Measurements from ENCODE around the gene ADGRF1.
"Not testable (repeated sequence)": the region's sequence is repeated elsewhere in the genome, so short reads cannot be mapped to it uniquely, and the experiment has no call there.

Gene ADGRF1

DNA sequence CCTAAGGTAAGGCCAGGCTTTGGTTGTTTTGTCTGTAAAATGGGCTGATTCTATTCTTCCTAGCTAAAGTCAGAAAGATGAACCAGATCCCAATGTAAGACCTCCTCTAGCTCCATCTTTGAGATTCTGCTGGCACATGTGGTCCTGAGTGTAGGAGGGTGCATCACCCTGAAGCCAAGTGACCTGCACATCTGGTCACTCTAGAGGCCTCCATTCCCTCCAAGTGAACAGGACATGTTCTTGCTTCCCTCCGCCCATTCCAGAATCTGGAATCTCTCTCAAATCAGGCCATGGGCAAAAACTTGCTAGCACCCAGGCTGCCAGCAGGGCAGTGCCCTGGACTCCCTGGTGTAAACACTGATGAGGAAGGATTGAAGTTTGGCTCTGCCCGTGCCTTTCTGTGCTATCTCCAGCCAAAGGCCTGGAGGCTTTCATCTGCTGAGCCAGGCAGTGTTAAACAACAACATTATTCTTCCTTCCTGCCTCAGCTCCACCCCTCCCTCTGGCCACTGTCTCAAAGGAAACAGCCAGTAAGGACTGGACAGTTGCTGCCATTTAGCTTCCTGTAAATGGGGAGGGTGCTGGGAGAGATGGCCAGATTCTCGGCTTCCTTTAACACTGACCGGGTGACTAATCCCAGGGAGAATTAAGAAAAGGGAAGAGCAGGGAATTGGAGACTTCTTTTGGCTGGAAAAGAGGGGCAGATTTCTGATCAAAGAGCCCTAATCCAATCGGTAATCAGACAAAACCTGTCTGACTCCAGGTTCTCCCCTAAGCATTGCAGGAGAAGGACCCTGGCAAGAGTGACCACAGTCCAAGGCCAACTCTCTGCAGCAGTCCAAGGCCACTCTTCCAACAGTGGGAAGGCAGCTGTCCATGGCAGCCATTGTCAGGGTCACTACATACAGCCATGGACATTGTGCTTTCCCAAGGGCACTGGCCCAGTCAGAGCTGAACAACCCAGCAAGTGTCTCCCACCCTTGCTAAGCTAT is 19.5 kb upstream of the ADGRF1 start:
- Histone ChIP-seq H3K9ac (ENCODE audit: low read length) (no peak overlapping the region), H3K27me3 (ENCODE audit: control insufficient read depth, insufficient read depth, low read length) (no peaks in the 10 kb centered on the region), H3K4me3 (ENCODE audit: low read depth, low read length) (no peak overlapping the region), H3K36me3 (ENCODE audit: control insufficient read depth, insufficient read depth, low read length) (no peaks in the 10 kb centered on the region), H3K9me3 (ENCODE audit: control insufficient read depth, insufficient read depth, low read depth, low read length) (peaks cover 9% of the 10 kb centered on the region; the same call in 1 of the 2 replicates), H3K27ac (ENCODE audit: low read depth, low read length) (no peak overlapping the region), H3K4me1 (ENCODE audit: control insufficient read depth, insufficient read depth, low read length) (no peaks in the 10 kb centered on the region)

DNA sequence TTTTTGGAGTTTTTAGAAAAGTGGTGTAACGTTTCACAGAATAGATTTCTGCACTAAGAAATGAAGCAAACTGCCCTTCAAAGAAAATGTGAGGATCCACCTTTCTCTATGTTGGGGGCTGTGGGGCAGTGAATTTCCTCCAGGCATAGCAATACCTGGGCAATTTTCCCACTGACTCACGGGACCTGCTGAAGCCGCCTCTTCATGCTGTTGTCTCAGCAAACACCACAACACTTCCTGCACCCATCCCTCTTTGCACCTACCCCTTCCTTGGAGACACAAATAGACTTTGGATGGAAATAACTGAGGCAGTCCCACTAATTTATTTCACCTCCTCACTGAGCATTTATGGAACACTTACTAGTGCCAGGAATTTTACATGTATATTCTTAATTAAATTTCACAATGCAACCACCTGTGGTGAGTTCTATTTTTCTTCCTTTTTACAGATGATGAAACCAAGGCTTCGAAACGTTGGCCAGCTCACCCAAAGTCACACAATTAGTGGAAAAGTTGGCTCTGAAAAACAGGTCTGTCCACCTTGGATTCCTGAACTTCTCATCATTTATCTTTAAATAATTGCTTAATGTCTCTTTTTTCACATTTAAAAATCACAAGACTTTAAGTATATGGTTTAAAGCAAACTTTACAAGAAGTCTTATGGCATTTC is 17.2 kb upstream of the ADGRF1 start:
- H3K27me3 ChIP-seq (ENCODE audit: control insufficient read depth, insufficient read depth, low read length) = no peaks in the 10 kb centered on the region
- H3K36me3 ChIP-seq (ENCODE audit: control insufficient read depth, insufficient read depth, low read length) = no peaks in the 10 kb centered on the region
- no peak overlapping the region for H3K9ac ChIP-seq (ENCODE audit: low read length)
- no peaks in the 10 kb centered on the region for H3K9me3 ChIP-seq (ENCODE audit: control insufficient read depth, insufficient read depth, low read depth, low read length)
- no peaks in the 10 kb centered on the region for H3K4me1 ChIP-seq (ENCODE audit: control insufficient read depth, insufficient read depth, low read length)
- H3K4me3 ChIP-seq (ENCODE audit: low read depth, low read length) = no peak overlapping the region
- no peak overlapping the region for H3K27ac ChIP-seq (ENCODE audit: low read depth, low read length)

DNA sequence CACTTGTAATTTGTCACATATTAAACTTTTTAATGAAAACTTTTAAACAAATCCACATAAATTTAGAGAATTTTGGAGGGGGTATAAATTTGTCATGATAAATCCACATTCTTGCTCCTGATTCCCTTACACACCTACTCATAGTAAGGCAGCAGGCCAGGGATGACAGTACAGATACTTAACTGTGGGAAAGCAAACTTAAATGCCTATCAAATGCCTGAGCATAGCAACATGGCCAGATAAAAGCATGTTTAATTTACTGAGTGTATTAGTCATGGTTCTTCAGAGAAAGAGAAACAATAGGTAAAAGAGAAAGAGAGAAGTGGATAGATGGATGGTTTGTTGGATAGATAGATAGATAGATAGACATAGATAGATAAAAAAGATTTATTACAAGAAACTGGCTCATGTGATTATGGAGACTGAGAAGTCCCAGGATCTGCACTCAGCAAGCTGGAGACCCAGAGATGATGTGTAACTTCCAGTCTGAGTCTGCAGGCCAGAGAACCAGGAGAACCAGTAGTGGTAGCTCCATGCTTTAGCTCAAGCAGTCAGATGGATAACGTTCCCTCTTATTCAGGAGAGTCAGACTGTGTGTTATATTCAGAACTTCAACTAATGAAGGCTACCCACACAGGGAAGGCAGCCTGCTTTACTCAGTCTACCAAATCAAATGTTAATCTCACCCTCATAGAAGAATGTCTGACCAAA is 15.9 kb upstream of the ADGRF1 start:
- no peaks in the 10 kb centered on the region for H3K9me3 ChIP-seq (ENCODE audit: control insufficient read depth, insufficient read depth, low read depth, low read length)
- H3K9ac ChIP-seq (ENCODE audit: low read length) = no peak overlapping the region
- H3K27ac ChIP-seq (ENCODE audit: low read depth, low read length) = no peak overlapping the region
- H3K36me3 ChIP-seq (ENCODE audit: control insufficient read depth, insufficient read depth, low read length) = no peaks in the 10 kb centered on the region
- no peak overlapping the region for H3K4me3 ChIP-seq (ENCODE audit: low read depth, low read length)
- H3K27me3 ChIP-seq (ENCODE audit: control insufficient read depth, insufficient read depth, low read length) = no peaks in the 10 kb centered on the region
- no peaks in the 10 kb centered on the region for H3K4me1 ChIP-seq (ENCODE audit: control insufficient read depth, insufficient read depth, low read length)

DNA sequence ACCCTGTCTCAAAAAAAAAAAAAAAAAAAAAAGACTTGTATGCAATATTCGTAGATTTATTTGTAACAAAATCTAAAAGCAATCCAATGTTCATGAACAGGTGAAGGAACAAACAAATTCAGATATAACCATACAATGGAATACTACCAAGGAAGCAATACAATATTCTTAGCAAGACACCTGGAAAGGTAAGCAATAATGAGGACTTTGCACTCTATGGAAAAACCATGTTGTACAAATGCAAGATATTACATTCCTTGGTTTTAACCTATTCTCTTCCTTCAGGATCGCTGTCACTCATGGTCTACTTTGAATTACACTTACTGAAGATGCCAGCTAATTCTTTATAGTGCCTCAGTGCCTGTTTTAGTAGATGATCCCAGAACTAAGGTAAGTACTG is 14.7 kb upstream of the ADGRF1 start:
- Histone ChIP-seq H3K27me3 (ENCODE audit: control insufficient read depth, insufficient read depth, low read length) (no peaks in the 10 kb centered on the region), H3K36me3 (ENCODE audit: control insufficient read depth, insufficient read depth, low read length) (no peaks in the 10 kb centered on the region), H3K4me1 (ENCODE audit: control insufficient read depth, insufficient read depth, low read length) (no peaks in the 10 kb centered on the region), H3K27ac (ENCODE audit: low read depth, low read length) (no peak overlapping the region), H3K9me3 (ENCODE audit: control insufficient read depth, insufficient read depth, low read depth, low read length) (no peaks in the 10 kb centered on the region), H3K4me3 (ENCODE audit: low read depth, low read length) (no peak overlapping the region), H3K9ac (ENCODE audit: low read length) (no peak overlapping the region)

DNA sequence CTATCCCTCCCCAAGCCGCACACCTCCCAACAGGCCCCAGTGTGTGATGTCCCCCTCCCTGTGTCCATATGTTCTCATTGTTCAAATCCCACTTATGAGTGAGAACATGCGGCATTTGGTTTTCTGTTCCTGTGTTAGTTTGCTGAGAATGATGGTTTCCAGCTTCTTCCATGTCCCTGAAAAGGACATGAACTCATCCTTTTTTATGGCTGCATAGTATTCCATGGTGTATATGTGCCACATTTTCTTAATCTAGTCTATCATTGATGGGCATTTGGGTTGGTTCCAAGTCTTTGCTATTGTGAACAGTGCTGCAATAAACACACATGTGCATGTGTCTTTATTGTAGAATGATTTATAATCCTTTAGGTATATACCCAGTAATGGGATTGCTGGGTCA is 12.2 kb upstream of the ADGRF1 start:
- H3K27me3 ChIP-seq (ENCODE audit: control insufficient read depth, insufficient read depth, low read length); H3K27ac ChIP-seq (ENCODE audit: low read depth, low read length); H3K9ac ChIP-seq (ENCODE audit: low read length); H3K36me3 ChIP-seq (ENCODE audit: control insufficient read depth, insufficient read depth, low read length); H3K4me1 ChIP-seq (ENCODE audit: control insufficient read depth, insufficient read depth, low read length); H3K4me3 ChIP-seq (ENCODE audit: low read depth, low read length); H3K9me3 ChIP-seq (ENCODE audit: control insufficient read depth, insufficient read depth, low read depth, low read length): not testable (repeated sequence)

GRCh38 chr6:47048638-47049037 is 6.5 kb upstream of the ADGRF1 start:
- H3K4me3 ChIP-seq (ENCODE audit: low read depth, low read length) = no peak overlapping the region
- no peaks in the 10 kb centered on the region for H3K36me3 ChIP-seq (ENCODE audit: control insufficient read depth, insufficient read depth, low read length)
- no peak overlapping the region for H3K9ac ChIP-seq (ENCODE audit: low read length)
- no peak overlapping the region for H3K27ac ChIP-seq (ENCODE audit: low read depth, low read length)
- no peaks in the 10 kb centered on the region for H3K27me3 ChIP-seq (ENCODE audit: control insufficient read depth, insufficient read depth, low read length)
- no peaks in the 10 kb centered on the region for H3K9me3 ChIP-seq (ENCODE audit: control insufficient read depth, insufficient read depth, low read depth, low read length)
- peaks cover 6% of the 10 kb centered on the region for H3K4me1 ChIP-seq (ENCODE audit: control insufficient read depth, insufficient read depth, low read length)

DNA sequence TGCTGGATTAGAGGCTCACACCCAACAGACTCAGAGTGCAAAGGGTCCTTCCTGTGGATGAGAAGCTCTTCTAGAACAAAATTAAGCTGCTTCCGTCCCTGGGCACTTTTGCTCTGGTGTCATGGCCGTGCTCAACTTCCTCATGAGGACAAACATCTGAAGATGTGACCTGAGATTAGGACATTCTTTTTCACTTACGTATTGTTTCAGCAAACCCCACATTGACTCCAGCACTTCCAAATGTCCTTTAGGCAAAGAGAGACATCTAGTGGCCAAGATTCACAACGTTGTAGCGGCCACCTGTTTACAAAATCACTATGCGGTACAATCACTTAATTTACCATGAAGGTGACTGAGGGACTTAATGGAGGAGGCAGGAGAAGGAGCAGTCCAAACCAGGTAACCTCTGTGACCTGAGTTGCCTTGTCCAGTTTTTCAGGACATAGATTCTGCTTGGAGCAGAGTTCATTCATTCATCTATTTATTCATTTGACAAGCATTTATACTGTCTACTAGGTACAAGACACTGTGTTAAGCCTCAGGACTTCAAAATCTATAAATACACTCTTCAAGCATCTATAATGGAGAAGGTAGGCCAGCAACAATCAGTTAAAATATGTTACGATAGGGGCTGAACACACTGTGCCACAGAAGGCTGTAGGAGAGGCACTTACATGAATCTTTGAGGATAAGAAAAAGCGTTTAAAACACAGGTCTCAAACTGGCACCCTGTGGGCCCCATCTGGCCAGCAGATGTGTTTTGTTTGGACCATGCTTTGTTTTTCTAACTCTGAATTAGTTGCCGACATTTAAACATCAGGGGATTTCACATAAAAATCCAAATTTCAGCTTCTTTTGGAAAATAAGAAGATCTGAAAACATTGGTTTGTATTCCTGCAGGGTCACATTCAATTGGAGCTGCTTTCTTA is 5.6 kb upstream of the ADGRF1 start:
- H3K36me3 ChIP-seq (ENCODE audit: control insufficient read depth, insufficient read depth, low read length) = no peaks in the 10 kb centered on the region
- no peaks in the 10 kb centered on the region for H3K9me3 ChIP-seq (ENCODE audit: control insufficient read depth, insufficient read depth, low read depth, low read length)
- no peak overlapping the region for H3K27ac ChIP-seq (ENCODE audit: low read depth, low read length)
- peaks cover 6% of the 10 kb centered on the region for H3K4me1 ChIP-seq (ENCODE audit: control insufficient read depth, insufficient read depth, low read length)
- H3K9ac ChIP-seq (ENCODE audit: low read length) = no peak overlapping the region
- no peak overlapping the region for H3K4me3 ChIP-seq (ENCODE audit: low read depth, low read length)
- no peaks in the 10 kb centered on the region for H3K27me3 ChIP-seq (ENCODE audit: control insufficient read depth, insufficient read depth, low read length)

GRCh38 chr6:47047097-47047478 is 5.0 kb upstream of the ADGRF1 start:
- Histone ChIP-seq H3K9ac (ENCODE audit: low read length) (no peak overlapping the region), H3K36me3 (ENCODE audit: control insufficient read depth, insufficient read depth, low read length) (no peaks in the 10 kb centered on the region), H3K4me1 (ENCODE audit: control insufficient read depth, insufficient read depth, low read length) (peaks cover 11% of the 10 kb centered on the region), H3K9me3 (ENCODE audit: control insufficient read depth, insufficient read depth, low read depth, low read length) (no peaks in the 10 kb centered on the region), H3K4me3 (ENCODE audit: low read depth, low read length) (no peak overlapping the region), H3K27ac (ENCODE audit: low read depth, low read length) (no peak overlapping the region), H3K27me3 (ENCODE audit: control insufficient read depth, insufficient read depth, low read length) (no peaks in the 10 kb centered on the region)

- no peaks in the 10 kb centered on the region for H3K27me3 ChIP-seq (ENCODE audit: control insufficient read depth, insufficient read depth, low read length)
- H3K27ac ChIP-seq (ENCODE audit: low read depth, low read length) = no peak overlapping the region
- H3K4me3 ChIP-seq (ENCODE audit: low read depth, low read length) = no peak overlapping the region
- peaks cover 25% of the 10 kb centered on the region for H3K4me1 ChIP-seq (ENCODE audit: control insufficient read depth, insufficient read depth, low read length)
- no peak overlapping the region for H3K9ac ChIP-seq (ENCODE audit: low read length)
- H3K9me3 ChIP-seq (ENCODE audit: control insufficient read depth, insufficient read depth, low read depth, low read length) = no peaks in the 10 kb centered on the region
- H3K36me3 ChIP-seq (ENCODE audit: control insufficient read depth, insufficient read depth, low read length) = no peaks in the 10 kb centered on the region
Measured at GRCh38 chr6:47044397-47044796, 2.3 kb upstream of the ADGRF1 start.

DNA sequence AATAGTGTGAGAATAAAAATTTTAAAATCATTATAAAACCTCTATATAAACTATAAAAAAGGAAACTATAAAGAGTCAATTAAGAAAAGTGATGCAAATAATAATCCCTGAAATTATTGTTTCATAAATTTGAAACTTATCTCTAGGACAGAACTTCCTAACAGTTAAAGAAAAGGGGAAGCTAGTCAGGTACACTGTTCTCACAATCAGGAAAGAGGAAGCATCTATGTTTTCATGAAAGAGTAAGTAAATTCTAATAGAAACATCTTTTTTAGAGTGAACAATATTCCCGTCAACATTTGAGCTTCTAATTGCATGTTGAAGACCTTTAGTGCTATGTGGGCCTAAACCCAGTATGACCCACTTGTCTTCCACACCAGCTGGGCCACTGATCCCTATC is 1.2 kb upstream of the ADGRF1 start:
- Histone ChIP-seq H3K9me3 (ENCODE audit: control insufficient read depth, insufficient read depth, low read depth, low read length) (no peaks in the 10 kb centered on the region), H3K4me1 (ENCODE audit: control insufficient read depth, insufficient read depth, low read length) (peaks cover 25% of the 10 kb centered on the region), H3K36me3 (ENCODE audit: control insufficient read depth, insufficient read depth, low read length) (no peaks in the 10 kb centered on the region), H3K9ac (ENCODE audit: low read length) (no peak overlapping the region), H3K27ac (ENCODE audit: low read depth, low read length) (no peak overlapping the region), H3K4me3 (ENCODE audit: low read depth, low read length) (no peak overlapping the region), H3K27me3 (ENCODE audit: control insufficient read depth, insufficient read depth, low read length) (no peaks in the 10 kb centered on the region)

Data from HUES6 (cell line).